RWPE1 (cell line): ENCODE data around the gene GRID2.

Source experiments
- CTCF ChIA-PET: fragments of 350-600 bp; sonication (Branson Sonifier 250); formaldehyde crosslinking; extraction: SDS; loops from one replicate; lab custom pipeline; 2021; lab: Yijun Ruan, JAX
- POLR2A ChIA-PET: fragments of 400-600 bp; formaldehyde crosslinking; extraction: SDS; loops from one replicate; lab custom pipeline; 2020; ENCODE audit warnings: antibody characterized with exemption; ENCODE audit not compliant: low non-redundant PET; lab: Yijun Ruan, JAX
- DNase-seq: peaks from one replicate; pipeline ENCODE4 v3.0.0; 2012; ENCODE audit warnings: low spot score
- H3K27ac ChIP-seq: fragments of 450-650 bp; 2 replicates; pipeline ENCODE4 v1.5.1; 2017
- CTCF ChIP-seq: fragments of 450-650 bp; conservative IDR thresholded peaks from 2 replicates; pipeline ENCODE4 v1.5.1; 2017; ENCODE audit warnings: low read depth, mild to moderate bottlenecking

The GRID2 gene

GRCh38 chr4:93649828-93650227 is 1346.1 kb downstream of the GRID2 start:
- TF ChIP-seq CTCF = no peak
- ChIA-PET CTCF (no interaction called here), POLR2A (no interaction called here)
- DNase-seq = no peak
- H3K27ac ChIP-seq = no peak overlapping the region

GRCh38 chr4:93654211-93654610 is 1350.4 kb downstream of the GRID2 start:
- H3K27ac ChIP-seq = no peak overlapping the region
- TF ChIP-seq CTCF = no peak
- no peak for DNase-seq
- ChIA-PET POLR2A (no interaction called here), CTCF (no interaction called here)

GRCh38 chr4:93657527-93657926 is 1353.8 kb downstream of the GRID2 start:
- CTCF ChIA-PET = interaction anchor here (0.6 kb wide), 1 partner anchor 38 kb away, joined by 3 read pairs; no protein-coding TSS in a partner anchor
- POLR2A ChIA-PET = no interaction called here
- no peak overlapping the region for H3K27ac ChIP-seq
- no peak for DNase-seq
- no peak for TF ChIP-seq CTCF

DNA sequence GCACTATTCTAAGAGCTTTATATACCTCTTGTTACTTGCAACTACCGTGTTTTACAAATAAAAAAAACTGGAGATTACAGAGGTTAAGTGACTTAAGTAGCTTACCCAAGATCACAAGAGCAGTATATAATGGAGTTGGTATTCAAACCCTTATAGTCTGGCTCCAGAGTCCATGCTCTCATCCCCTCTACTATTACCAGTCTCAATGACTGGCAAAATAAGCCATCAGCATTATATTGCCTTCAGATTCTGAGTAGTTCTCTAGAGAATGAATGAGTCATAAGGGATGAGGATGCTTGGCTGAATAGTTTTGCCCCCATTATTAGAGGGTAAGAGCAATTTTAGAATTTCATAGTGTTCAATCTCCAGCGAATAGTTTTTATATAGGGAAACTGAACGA is 1354.7 kb downstream of the GRID2 start:
- TF ChIP-seq CTCF = no peak
- H3K27ac ChIP-seq = no peak overlapping the region
- DNase-seq = no peak
- ChIA-PET CTCF (no interaction called here), POLR2A (no interaction called here)

- no peak overlapping the region for H3K27ac ChIP-seq
- CTCF ChIA-PET = interaction anchor here (0.6 kb wide), 1 partner anchor 91 kb away, joined by 3 read pairs; no protein-coding TSS in a partner anchor
- TF ChIP-seq CTCF = no peak
- no peak for DNase-seq
- POLR2A ChIA-PET = no interaction called here
These were observed 1355.9 kb downstream of the GRID2 start for GRCh38 chr4:93659629-93660028.

- POLR2A ChIA-PET = no interaction called here
These were observed 1356.3 kb downstream of the GRID2 start for GRCh38 chr4:93660036-93660435.

More at GRCh38 chr4:93660036-93660435, 1356.3 kb downstream of the GRID2 start:
- DNase-seq = no peak
- CTCF ChIA-PET = interaction anchor here (0.6 kb wide), 1 partner anchor 92 kb away, joined by 3 read pairs; no protein-coding TSS in a partner anchor
- no peak overlapping the region for H3K27ac ChIP-seq
- TF ChIP-seq CTCF = no peak
